Duodenal mucosa (tissue), 2 donors: ENCODE measurements around the gene DUS4L.

Experiments
- H3K27ac ChIP-seq: one replicate; pipeline ENCODE4 v1.7.0; 2013; ENCODE audit warnings: low read depth, low read length
- H3K27me3 ChIP-seq, 2 donors: one replicate each; pipeline ENCODE4 v1.7.0; 2013; ENCODE audit warnings: low read length in 2 of 2, control low read depth in 1 of 2; ENCODE audit not compliant: insufficient read depth in 2 of 2, control insufficient read depth in 1 of 2
- H3K36me3 ChIP-seq, 2 donors: one replicate each; pipeline ENCODE4 v1.7.0; 2013; ENCODE audit warnings: low read length in 2 of 2, control low read depth in 1 of 2; ENCODE audit not compliant: insufficient read depth in 2 of 2, control insufficient read depth in 1 of 2
- H3K4me1 ChIP-seq, 2 donors: one replicate each; pipeline ENCODE4 v1.7.0; 2013; ENCODE audit warnings: low read length in 2 of 2, control low read depth in 1 of 2; ENCODE audit not compliant: insufficient read depth in 2 of 2, control insufficient read depth in 1 of 2
- H3K4me3 ChIP-seq, 2 donors: one replicate each; pipeline ENCODE4 v1.7.0; 2013; ENCODE audit warnings: low read length in 2 of 2, low read depth in 1 of 2
- H3K9ac ChIP-seq, 2 donors: one replicate each; pipeline ENCODE4 v1.7.0; 2013; ENCODE audit warnings: low read length in 2 of 2, low read depth in 1 of 2
- H3K9me3 ChIP-seq, 2 donors: one replicate each; pipeline ENCODE4 v1.7.0; 2013; ENCODE audit warnings: low read length in 2 of 2, control low read depth in 1 of 2; ENCODE audit not compliant: control insufficient read depth in 1 of 2

DUS4L gene

DNA sequence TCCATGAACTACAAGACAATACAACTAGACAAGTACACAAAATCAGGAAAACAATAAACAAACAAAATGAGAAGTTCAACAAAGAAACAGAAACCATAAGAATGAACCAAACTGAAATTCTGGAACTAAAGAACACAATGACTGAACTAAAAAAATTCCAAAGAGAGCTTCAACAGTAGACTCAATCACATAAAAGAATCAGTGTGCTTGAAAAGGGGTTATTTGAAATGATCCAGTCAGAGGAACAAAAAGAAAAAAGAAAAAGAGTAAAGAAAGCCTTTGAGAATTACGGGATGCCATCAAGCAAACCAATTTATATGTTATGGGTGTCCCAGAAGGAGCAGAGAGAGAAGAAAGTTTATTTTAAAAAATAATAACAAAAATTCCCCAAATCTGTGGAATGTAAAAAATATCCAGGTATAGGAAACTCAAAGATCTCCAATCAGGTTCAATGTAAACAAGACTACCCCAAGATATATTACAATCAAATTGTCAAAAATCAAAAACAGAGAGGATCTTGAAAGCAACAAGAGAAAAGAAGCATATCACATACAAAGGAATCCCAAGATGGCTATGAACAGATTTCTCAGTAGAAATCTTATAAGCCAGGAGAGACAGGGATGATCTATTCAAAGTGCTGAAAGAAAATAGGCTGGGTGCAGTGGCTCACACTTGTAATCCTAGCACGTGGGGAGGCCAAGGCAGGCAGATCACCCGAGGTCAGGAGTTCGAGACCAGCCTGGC lies 18.8 kb upstream of the DUS4L start:
- peaks cover 14 to 39% of the 10 kb centered on the region in 2 donors for H3K36me3 ChIP-seq
- H3K9me3 ChIP-seq = peaks cover 0 to 10% of the 10 kb centered on the region in 2 donors
- no peak overlapping the region for H3K4me3 ChIP-seq
- no peaks in the 10 kb centered on the region for H3K27me3 ChIP-seq
- no peak overlapping the region for H3K27ac ChIP-seq
- H3K9ac ChIP-seq = no peak overlapping the region
- no peaks in the 10 kb centered on the region for H3K4me1 ChIP-seq

DNA sequence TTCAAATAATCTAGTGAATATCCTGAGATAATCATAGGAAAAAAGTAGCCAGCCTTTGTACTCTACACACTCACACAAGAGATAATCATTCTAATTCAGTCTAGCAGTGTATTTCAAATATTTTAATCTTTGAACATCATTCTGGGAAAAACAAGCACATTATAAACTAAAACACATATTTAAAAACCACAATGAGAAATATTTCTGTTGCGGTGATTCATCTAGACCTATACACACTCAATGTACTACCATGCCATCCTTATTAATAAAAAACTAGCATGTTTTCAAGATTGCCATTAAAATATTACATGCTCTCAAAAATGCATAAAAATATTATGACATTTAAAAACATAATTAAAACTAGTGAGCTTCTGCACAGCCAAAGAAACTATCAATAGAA lies 11.8 kb upstream of the DUS4L start:
- Histone ChIP-seq H3K4me3 (no peak overlapping the region), H3K36me3 (peaks cover 14 to 41% of the 10 kb centered on the region in 2 donors), H3K27ac (no peak overlapping the region), H3K4me1 (no peaks in the 10 kb centered on the region), H3K9ac (no peak overlapping the region), H3K9me3 (no peaks in the 10 kb centered on the region), H3K27me3 (no peaks in the 10 kb centered on the region)

DNA sequence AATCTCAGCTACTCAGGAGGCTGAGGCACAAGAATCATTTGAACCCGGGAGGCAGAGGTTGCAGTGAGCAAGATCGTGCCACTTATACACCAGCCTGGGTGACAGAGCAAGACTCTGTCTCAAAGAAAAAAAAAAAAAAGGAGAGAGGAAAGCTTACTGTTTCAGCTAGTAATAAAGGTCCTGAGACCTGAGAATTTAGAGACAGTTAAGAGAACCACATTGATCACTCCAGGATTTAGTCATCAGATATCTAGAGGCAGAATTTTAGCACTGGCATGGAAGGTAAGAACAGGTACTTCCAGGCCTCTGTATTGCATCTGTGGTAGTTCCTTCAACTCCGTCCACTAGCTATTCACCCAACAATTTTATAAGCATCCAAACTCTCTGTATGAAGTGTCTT lies 7.9 kb upstream of the DUS4L start:
- Histone ChIP-seq H3K27me3 (no peaks in the 10 kb centered on the region), H3K4me3 (no peak overlapping the region), H3K4me1 (peaks cover 0 to 13% of the 10 kb centered on the region in 2 donors), H3K36me3 (peaks cover 12 to 33% of the 10 kb centered on the region in 2 donors), H3K27ac (no peak overlapping the region), H3K9me3 (no peaks in the 10 kb centered on the region), H3K9ac (no peak overlapping the region)

DNA sequence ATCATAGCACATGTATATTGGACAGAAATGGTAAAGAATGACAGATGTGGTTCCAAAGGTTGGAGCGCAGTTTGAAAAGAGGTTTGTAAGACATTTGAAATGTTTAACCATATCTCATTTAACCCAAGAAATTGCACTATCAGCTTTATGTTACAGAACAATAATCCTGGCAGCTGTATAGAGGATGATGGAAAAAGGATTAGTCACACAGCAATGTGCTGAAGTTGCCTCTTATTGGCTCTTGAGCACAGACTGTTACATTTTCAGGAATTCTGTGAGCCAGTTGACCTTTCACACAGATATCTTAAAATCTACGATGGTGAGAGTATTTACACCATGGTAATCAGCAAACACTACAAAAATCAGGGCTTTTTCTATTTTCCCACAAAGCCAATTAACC lies 3.9 kb upstream of the DUS4L start:
- Histone ChIP-seq H3K9me3 (no peaks in the 10 kb centered on the region), H3K27ac (no peak overlapping the region), H3K27me3 (no peaks in the 10 kb centered on the region), H3K9ac (no peak overlapping the region), H3K36me3 (peaks cover 7 to 13% of the 10 kb centered on the region in 2 donors), H3K4me1 (peaks cover 18 to 40% of the 10 kb centered on the region in 2 donors), H3K4me3 (no peak overlapping the region)

DNA sequence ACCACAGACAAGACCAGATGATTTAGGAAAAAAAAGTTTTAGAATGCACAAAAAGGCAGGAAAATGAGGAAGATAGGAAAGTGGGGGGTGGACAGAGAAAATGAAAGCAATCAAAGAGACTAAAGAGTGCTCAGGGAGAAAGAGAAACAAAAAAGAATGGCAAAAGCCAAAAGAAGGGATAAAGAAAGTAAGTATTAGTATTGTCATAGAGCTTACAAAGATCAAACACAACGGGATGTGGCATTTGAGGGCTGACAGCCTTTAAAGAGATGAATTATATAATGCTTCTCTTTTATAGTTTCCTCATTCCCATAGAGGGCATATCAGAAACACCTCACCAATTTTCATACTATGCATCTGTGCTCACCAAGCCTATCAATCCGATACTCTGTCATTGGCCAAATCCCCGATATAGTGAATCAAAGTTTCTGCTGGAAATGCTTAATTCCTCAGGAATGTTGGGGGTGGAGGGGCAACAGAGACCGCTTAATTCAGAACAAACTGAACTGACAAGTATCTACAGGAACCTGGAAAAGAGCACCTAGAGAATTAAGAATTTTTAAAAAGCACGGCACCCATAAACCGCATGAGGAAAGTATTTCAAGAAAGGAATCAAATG lies 2.8 kb upstream of the DUS4L start:
- H3K9me3 ChIP-seq = no peaks in the 10 kb centered on the region
- H3K27me3 ChIP-seq = no peaks in the 10 kb centered on the region
- peaks cover 7% of the 10 kb centered on the region in 2 donors for H3K36me3 ChIP-seq
- H3K4me1 ChIP-seq = peaks cover 19 to 42% of the 10 kb centered on the region in 2 donors
- H3K9ac ChIP-seq = peak overlapping the region in 1 of 2 donors; percentile 28
- H3K27ac ChIP-seq = no peak overlapping the region
- peak overlapping the region in 1 of 2 donors; percentile 3 for H3K4me3 ChIP-seq

DNA sequence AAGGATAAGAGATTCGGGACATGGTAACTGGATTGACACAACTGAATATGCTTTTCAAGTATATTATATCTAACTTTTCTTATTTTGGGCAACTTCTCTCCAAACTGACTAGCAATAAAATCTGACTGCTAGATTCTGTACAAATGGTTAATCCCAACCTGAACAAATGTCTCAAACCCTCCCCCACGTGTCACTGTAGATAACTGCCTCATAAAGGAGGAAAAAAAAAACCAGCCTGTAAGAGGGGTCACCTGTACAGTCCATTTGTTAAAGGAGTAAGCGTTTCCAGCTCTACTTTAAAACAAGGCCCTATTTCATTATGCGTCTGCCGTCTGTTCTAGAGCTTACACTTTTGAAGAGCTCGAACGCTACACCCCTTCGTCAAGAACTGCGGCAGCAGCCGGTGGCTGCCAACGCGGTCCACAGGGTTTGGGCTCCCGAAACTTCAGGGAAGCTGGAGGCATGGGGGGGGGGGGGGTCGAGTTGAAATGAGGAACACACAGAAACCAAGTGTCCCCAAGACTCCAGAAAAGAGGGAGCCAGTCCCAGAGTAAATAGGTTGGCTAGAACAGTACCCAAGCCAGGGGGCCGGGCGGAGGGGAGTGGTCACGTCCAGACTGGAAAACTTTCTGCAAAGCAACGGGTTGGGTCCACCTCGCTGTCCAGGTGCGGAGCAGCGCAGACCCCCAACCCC lies 543 bp upstream of the DUS4L start:
- peak overlapping the region; percentile 92 to 98 for H3K4me3 ChIP-seq
- peak overlapping the region; percentile 67 for H3K27ac ChIP-seq
- no peaks in the 10 kb centered on the region for H3K36me3 ChIP-seq
- peak overlapping the region; percentile 93 for H3K9ac ChIP-seq
- no peaks in the 10 kb centered on the region for H3K27me3 ChIP-seq
- no peaks in the 10 kb centered on the region for H3K9me3 ChIP-seq
- H3K4me1 ChIP-seq = peaks cover 19 to 42% of the 10 kb centered on the region in 2 donors

DNA sequence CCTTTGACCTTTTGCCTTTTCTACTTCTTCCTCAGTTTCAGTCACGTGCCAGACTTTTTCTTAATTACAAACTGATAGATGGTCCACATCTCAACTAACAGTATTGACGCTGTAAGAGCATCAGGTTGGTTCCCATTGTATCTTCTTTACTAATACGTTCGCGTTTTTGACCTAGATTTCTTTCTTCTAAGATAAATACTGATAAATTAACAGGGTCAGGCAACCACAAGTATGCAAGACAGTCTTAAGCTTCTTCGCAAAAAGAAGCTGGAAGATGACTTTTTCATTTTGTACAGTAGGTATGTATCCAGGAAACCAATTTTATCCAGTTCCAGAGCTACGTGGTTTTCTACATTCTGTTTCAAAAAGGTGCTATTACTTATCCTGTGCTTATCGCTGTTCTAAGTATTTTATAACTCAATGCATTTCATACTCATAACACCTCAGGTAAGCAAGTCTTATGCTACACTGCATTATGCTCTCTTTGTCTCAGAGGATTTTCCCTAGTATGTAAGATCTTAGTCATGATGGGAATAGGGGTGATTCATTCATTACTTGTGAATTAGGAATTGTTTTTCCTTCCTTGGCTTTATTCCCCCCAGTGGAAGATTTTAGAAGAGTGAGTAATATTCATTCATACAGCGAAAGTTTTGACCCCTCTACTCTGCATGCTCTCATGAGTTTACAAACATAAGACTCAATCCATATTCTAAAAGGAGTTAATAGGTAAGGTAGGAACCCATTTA lies 955 bp downstream of the DUS4L start:
- H3K4me3 ChIP-seq = peak overlapping the region; percentile 92 to 98
- no peaks in the 10 kb centered on the region for H3K9me3 ChIP-seq
- H3K27ac ChIP-seq = no peak overlapping the region
- no peaks in the 10 kb centered on the region for H3K27me3 ChIP-seq
- H3K36me3 ChIP-seq = no peaks in the 10 kb centered on the region
- H3K9ac ChIP-seq = peak overlapping the region; percentile 93
- peaks cover 19 to 41% of the 10 kb centered on the region in 2 donors for H3K4me1 ChIP-seq

DNA sequence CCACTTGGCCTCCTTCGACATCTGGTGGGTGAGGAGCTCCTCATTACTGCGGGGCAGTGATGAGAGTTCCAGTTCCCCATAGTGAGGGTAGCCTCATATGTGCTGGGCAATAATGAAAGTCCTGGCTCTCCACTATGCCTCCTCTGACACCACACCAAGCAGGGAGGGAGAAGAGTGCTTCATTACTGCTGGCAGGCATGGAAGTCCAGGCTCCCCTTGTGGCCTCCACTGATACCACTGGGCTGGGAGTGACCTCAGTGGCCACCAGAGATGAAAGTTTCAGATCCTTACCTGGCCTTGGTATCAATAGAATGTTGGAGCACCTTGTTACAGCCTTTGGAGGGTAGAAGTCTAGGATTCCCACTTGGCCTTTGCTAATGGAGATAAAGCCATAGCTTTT lies 6.5 kb downstream of the DUS4L start:
- Histone ChIP-seq H3K27ac (no peak overlapping the region), H3K9ac (no peak overlapping the region), H3K9me3 (no peaks in the 10 kb centered on the region), H3K4me1 (no peaks in the 10 kb centered on the region), H3K27me3 (no peaks in the 10 kb centered on the region), H3K36me3 (peaks cover 4 to 18% of the 10 kb centered on the region in 2 donors), H3K4me3 (no peak overlapping the region)

DNA sequence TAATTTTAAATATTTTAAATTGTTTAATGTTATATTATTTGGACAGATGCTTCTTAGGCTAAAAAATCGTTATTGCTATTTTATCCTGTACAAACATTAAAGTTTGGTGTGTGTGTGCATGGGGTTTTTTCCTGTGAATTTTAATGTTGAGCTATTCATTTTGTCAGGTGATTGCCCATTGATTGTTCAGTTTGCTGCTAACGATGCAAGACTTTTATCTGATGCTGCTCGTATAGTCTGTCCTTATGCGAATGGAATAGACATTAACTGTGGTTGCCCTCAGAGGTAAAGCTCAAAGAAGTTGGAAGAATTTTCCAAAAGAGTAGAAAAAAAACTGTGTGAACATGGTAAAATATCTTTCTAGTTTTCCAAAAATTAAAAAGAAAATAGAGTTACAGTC lies 9.8 kb downstream of the DUS4L start:
- no peak overlapping the region for H3K4me3 ChIP-seq
- H3K27ac ChIP-seq = no peak overlapping the region
- H3K4me1 ChIP-seq = no peaks in the 10 kb centered on the region
- no peaks in the 10 kb centered on the region for H3K9me3 ChIP-seq
- no peak overlapping the region for H3K9ac ChIP-seq
- no peaks in the 10 kb centered on the region for H3K27me3 ChIP-seq
- H3K36me3 ChIP-seq = peaks cover 8 to 18% of the 10 kb centered on the region in 2 donors

DNA sequence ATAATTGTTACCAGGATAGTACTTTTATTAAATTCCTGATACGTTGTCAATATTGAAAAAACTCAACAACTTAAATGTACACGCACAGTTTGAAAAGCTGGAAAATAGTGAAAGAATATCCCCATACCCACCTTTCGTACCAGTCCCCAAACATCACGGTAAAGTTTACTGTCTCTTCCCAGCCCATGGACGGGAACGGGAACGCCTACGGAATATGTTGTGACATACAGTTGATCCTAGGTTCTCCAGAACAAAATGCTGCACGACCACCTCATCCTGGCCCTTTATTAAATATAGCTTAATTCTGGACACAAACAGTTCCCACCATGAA lies 15.7 kb downstream of the DUS4L start:
- H3K27ac ChIP-seq = peak overlapping the region; percentile 71
- H3K27me3 ChIP-seq = no peaks in the 10 kb centered on the region
- peaks cover 0 to 4% of the 10 kb centered on the region in 2 donors for H3K36me3 ChIP-seq
- H3K4me1 ChIP-seq = peaks cover 10 to 12% of the 10 kb centered on the region in 2 donors
- H3K9me3 ChIP-seq = no peaks in the 10 kb centered on the region
- peak overlapping the region; percentile 90 to 92 for H3K9ac ChIP-seq
- peak overlapping the region; percentile 88 to 94 for H3K4me3 ChIP-seq
